Testis (tissue), 3 donors: Measurements from ENCODE around the gene AUTS2. TPM values are rescaled to one million over a fixed set of nuclear protein-coding genes. Genes with fewer than 3 reads are reported as not detected.

ENCODE experiments used
- DNase-seq: peaks from one replicate; pipeline ENCODE4 v3.0.0-alpha.2; 2019
- H3K27ac ChIP-seq, 2 donors: fragments of 200-600 bp; sonication (generic); one replicate each; pipeline ENCODE4 v1.5.1; 2019
- H3K27me3 ChIP-seq: fragments of 200-600 bp; sonication (generic); one replicate; pipeline ENCODE4 v1.5.1; 2019
- H3K36me3 ChIP-seq: fragments of 200-600 bp; sonication (generic); one replicate; pipeline ENCODE4 v1.5.1; 2017; ENCODE audit warnings: low read depth; ENCODE audit errors: missing control alignments
- H3K4me1 ChIP-seq: fragments of 200-600 bp; sonication (generic); one replicate; pipeline ENCODE4 v1.5.1; 2019
- H3K4me3 ChIP-seq, 2 donors: fragments of 200-600 bp; sonication (generic); one replicate each; pipeline ENCODE4 v1.5.1; 2017 to 2019
- H3K9me3 ChIP-seq: fragments of 200-600 bp; sonication (generic); one replicate; pipeline ENCODE4 v1.5.1; 2017
- POLR2A ChIP-seq: fragments of 450-650 bp; IDR thresholded peaks from one replicate; pipeline ENCODE4 v1.6.1; 2017; ENCODE audit warnings: antibody characterized with exemption, mild to moderate bottlenecking, moderate library complexity
- WGBS, 2 donors: methylation state at CpG; one replicate each; pipeline ENCODE4 v1.1.5; 2018; 5-methylcytosine and 5-hydroxymethylcytosine counted together
- intact Hi-C: fragments of 100-400 bp; cut with DNase I; formaldehyde crosslinking; loops from one replicate; pipeline ENCODE4 v1.15.1; 2023; ENCODE audit warnings: low total_unique reads
- polyA plus RNA-seq: library from polyadenylated mRNA; stranded (reverse); fragments of 350-450 nt; fragmentation: Illumina TruSeq; extraction: RNeasy Lipid Tissue Mini Kit (QIAGEN cat#74804); gene quantifications from one replicate; pipeline ENCODE4 v1.2.3, GENCODE V29; 2014; ENCODE audit warnings: low read depth, low replicate concordance; ENCODE audit not compliant: insufficient read depth
- total RNA-seq, 2 donors: library from RNA; depleted of rRNA; stranded (reverse); fragments of >200 nt; gene quantifications; one replicate each; pipeline ENCODE4 v1.2.3, GENCODE V29; 2016
- TF ChIP-seq, protein P1 (sequence below), 3 experiments: fragments of 450-650 bp in 2 of 3; fragments of 200-600 bp in 1 of 3; sonication (generic) in 1 of 3; IDR thresholded peaks; one replicate each; pipeline ENCODE4 v1.5.1; 2016 to 2019; ENCODE audit warnings: antibody characterized with exemption in 3 of 3, mild to moderate bottlenecking in 2 of 3, moderate library complexity in 1 of 3

AUTS2 gene
- total and polyA plus RNA-seq, 3 donors from 2014 or later = 21.3 to 75.5 (median 56.1) TPM

DNA sequence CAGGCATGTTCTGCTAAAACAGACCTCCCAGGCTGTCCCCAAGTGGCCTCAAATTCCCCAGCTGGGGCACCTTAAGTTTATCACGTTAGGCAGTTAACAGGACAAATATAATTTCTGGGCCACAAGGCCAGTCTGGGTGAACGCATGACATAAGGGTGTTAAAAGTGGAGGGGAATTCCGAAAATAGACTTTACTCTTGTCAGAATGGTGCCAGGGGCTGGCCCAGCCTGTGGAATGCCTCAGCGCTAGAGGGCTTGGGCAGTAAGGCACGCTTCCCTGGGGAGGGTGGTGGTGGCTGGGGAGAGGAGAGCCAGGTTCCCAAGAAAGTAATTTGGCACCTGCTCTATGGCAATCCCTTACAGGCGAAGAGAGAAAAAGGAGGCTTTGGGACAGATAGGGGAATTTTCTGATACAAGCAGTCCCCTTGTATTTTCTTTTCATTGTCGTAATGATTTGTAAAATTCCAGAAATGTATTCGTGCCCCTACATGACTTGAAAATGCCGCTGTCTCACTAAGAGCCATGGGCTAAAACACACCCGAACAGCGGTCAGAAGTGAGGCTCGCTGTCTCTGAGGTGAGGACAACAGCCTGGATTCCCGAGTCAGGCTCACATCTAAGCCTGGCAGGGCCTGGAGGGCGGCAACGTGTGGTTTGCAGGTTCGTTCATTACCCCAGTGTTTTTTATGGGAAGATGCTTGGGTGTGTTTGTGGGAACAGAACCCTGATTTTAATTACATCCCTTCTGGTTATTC is 1070.5 kb downstream of the AUTS2 start:
- Histone ChIP-seq H3K36me3 (no peaks in the 10 kb centered on the region), H3K27me3 (no peaks in the 10 kb centered on the region), H3K9me3 (no peaks in the 10 kb centered on the region), H3K4me1 (no peaks in the 10 kb centered on the region), H3K27ac (no peak overlapping the region), H3K4me3 (no peak overlapping the region)
- intact Hi-C loops = no loop called here
- TF ChIP-seq, protein P1, sequence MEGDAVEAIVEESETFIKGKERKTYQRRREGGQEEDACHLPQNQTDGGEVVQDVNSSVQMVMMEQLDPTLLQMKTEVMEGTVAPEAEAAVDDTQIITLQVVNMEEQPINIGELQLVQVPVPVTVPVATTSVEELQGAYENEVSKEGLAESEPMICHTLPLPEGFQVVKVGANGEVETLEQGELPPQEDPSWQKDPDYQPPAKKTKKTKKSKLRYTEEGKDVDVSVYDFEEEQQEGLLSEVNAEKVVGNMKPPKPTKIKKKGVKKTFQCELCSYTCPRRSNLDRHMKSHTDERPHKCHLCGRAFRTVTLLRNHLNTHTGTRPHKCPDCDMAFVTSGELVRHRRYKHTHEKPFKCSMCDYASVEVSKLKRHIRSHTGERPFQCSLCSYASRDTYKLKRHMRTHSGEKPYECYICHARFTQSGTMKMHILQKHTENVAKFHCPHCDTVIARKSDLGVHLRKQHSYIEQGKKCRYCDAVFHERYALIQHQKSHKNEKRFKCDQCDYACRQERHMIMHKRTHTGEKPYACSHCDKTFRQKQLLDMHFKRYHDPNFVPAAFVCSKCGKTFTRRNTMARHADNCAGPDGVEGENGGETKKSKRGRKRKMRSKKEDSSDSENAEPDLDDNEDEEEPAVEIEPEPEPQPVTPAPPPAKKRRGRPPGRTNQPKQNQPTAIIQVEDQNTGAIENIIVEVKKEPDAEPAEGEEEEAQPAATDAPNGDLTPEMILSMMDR (IDR thresholded peaks at IDR 0.05) = no peak
- no peak for TF ChIP-seq POLR2A
- 84 to 86% methylated on average over 16 of the region's 16 CpGs for WGBS, 2 donors
- DNase-seq = no peak

DNA sequence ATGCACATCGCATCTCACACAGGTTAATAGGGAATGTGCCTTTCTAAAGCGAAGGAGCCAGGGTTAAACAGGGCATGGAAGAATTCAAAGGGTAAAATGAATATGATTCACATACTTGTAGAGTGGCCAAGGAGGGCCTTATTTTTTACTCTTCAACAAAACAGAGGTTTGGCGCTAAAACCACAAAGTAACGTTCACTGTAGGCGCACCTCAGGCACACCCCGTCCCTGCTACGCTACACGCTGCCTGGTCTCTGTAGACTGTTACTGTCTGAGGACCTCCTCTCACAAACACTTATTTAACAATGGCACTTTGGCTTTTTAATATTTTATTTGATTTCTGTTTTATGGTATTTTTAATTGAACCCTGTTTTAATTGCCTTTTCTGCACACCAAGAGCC is 1071.6 kb downstream of the AUTS2 start:
- no peaks in the 10 kb centered on the region for H3K9me3 ChIP-seq
- DNase-seq = no peak
- intact Hi-C loops = no loop called here
- no peak overlapping the region for H3K4me3 ChIP-seq
- TF ChIP-seq, protein P1 (IDR thresholded peaks at IDR 0.05) = no peak
- TF ChIP-seq POLR2A = no peak
- no peaks in the 10 kb centered on the region for H3K4me1 ChIP-seq
- 93 to 98% methylated on average over 8 of the region's 8 CpGs for WGBS, 2 donors
- no peak overlapping the region for H3K27ac ChIP-seq
- H3K36me3 ChIP-seq = no peaks in the 10 kb centered on the region
- H3K27me3 ChIP-seq = no peaks in the 10 kb centered on the region

DNA sequence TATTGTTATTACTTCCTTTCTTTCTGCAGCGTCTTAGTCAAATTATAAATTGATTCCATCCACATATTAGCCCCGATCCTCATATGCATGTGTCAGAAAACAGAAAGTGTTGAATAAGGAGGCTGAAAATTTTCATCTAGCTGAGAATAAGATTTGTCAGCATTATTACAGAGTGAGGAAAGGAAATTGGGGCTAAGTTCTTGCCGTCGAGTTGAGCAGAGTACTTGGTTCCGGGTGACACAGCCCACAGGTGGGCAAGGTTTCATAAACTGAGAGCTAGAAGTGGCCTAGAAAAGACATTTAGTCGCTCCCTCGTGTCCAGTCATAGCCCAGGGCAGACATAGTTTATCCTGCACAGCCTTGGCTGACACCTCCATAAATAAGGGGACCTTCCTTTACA is 1072.0 kb downstream of the AUTS2 start:
- DNase-seq = no peak
- WGBS, 2 donors = 93 to 96% methylated on average over 7 of the region's 7 CpGs
- Histone ChIP-seq H3K4me1 (no peaks in the 10 kb centered on the region), H3K9me3 (no peaks in the 10 kb centered on the region), H3K27me3 (no peaks in the 10 kb centered on the region), H3K4me3 (no peak overlapping the region), H3K36me3 (no peaks in the 10 kb centered on the region), H3K27ac (no peak overlapping the region)
- TF ChIP-seq, protein P1 (IDR thresholded peaks at IDR 0.05) = no peak
- TF ChIP-seq POLR2A = no peak
- intact Hi-C loops = no loop called here

DNA sequence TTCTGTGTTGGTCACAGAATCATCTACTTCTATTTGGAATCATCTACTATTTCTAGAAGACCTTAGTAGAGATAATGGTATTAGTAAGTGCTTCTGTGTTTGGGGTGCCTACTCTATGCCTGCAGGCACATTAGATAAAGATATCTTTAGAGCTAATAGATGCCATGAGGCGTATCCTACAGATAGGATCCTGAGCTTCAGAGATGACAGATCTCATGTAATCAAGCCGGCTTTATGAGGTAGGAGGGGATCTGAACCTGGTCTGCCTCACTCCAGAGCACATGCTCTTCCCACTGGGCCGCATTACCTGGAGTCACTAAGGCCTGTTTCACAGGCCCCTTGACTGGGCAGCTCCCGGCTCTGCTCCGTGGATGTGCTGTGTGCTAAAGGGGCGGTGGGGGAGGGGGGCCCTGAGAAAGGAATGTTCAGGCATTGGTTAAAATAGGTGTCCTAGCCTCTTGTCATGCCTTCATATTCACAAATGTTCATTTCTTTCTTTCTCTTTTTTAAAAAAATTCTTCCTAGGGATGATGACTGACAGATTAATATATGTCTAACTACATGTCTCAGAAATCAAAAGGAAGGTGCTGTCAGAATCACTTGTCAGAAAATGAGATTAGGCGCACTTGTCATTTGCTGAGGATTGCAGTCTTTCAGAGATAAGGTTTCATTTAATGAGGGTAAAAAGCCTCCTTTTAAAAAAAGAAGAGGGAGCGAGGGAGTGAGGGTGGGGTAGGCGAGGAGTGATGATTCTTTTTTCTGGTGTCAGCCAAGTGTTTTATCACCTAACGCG is 1075.7 kb downstream of the AUTS2 start:
- Histone ChIP-seq H3K36me3 (no peaks in the 10 kb centered on the region), H3K27ac (no peak overlapping the region), H3K4me3 (no peak overlapping the region), H3K27me3 (no peaks in the 10 kb centered on the region), H3K4me1 (no peaks in the 10 kb centered on the region), H3K9me3 (no peaks in the 10 kb centered on the region)
- WGBS, 2 donors = 88 to 90% methylated on average over 11 of the region's 11 CpGs
- no peak for DNase-seq
- TF ChIP-seq, protein P1 (IDR thresholded peaks at IDR 0.05) = no peak
- TF ChIP-seq POLR2A = no peak
- intact Hi-C loops = no loop called here
